GM23338 (cell line): ENCODE results near the gene PRMT7. TPM values are rescaled to one million over a fixed set of nuclear protein-coding genes. Genes with fewer than 3 reads are reported as not detected.

Source experiments
- ATAC-seq: fragments of 200-7000 bp; cut with Tn5 transposase; 3 replicates; pipeline ENCODE4 v1.9.1; 2020
- DNase-seq: peaks from one replicate; pipeline ENCODE4 v3.0.0-alpha.2; 2015; ENCODE audit warnings: low spot score
- H2AFZ ChIP-seq: fragments of 200-600 bp; sonication (generic); 2 replicates; pipeline ENCODE4 v1.8.0; 2016; ENCODE audit warnings: antibody characterized with exemption, mild to moderate bottlenecking, moderate library complexity
- H3F3A ChIP-seq: fragments of 200-600 bp; sonication (generic); replicated peaks from 2 replicates; pipeline ENCODE4 v1.8.0; 2017; ENCODE audit warnings: antibody characterized with exemption, mixed run types, low read depth
- H3K27ac ChIP-seq: fragments of 200-600 bp; sonication (generic); 2 replicates; pipeline ENCODE4 v1.6.1; 2016; ENCODE audit warnings: low read depth
- H3K27me3 ChIP-seq: fragments of 200-600 bp; sonication (generic); 2 replicates; pipeline ENCODE4 v1.8.0; 2016; ENCODE audit warnings: mild to moderate bottlenecking, mixed run types, moderate library complexity; ENCODE audit not compliant: insufficient read depth
- H3K36me3 ChIP-seq: fragments of 200-600 bp; sonication (generic); 2 replicates; pipeline ENCODE4 v1.8.0; 2016; ENCODE audit warnings: mild to moderate bottlenecking; ENCODE audit not compliant: insufficient read depth
- H3K4me1 ChIP-seq: fragments of 200-600 bp; sonication (generic); 2 replicates; pipeline ENCODE4 v1.8.0; 2016; ENCODE audit warnings: mild to moderate bottlenecking, moderate library complexity; ENCODE audit not compliant: insufficient read depth
- H3K4me2 ChIP-seq: fragments of 200-600 bp; sonication (generic); 2 replicates; pipeline ENCODE4 v1.7.1; 2017; ENCODE audit warnings: mixed run types
- H3K4me3 ChIP-seq: fragments of 200-600 bp; sonication (generic); 2 replicates; pipeline ENCODE4 v1.6.1; 2016; ENCODE audit warnings: mixed run types
- H3K79me2 ChIP-seq: fragments of 200-600 bp; sonication (generic); replicated peaks from 2 replicates; pipeline ENCODE4 v1.8.0; 2017; ENCODE audit warnings: mild to moderate bottlenecking; ENCODE audit not compliant: insufficient read depth
- H3K9me2 ChIP-seq: fragments of 200-600 bp; sonication (generic); 2 replicates; pipeline ENCODE4 v1.8.0; 2017; ENCODE audit not compliant: insufficient read depth
- H4K20me1 ChIP-seq: fragments of 200-600 bp; sonication (generic); replicated peaks from 2 replicates; pipeline ENCODE4 v1.8.0; 2017; ENCODE audit warnings: mild to moderate bottlenecking; ENCODE audit not compliant: insufficient read depth
- H3K27ac Mint-ChIP-seq: 2 replicates; pipeline ENCODE4 v1.8.0; 2020; ENCODE audit warnings: inconsistent platforms, mild to moderate bottlenecking, moderate library complexity, mixed read lengths
- H3K27me3 Mint-ChIP-seq: 3 replicates; pipeline ENCODE4 v1.8.0; 2022; ENCODE audit warnings: low read depth, mild to moderate bottlenecking, moderate library complexity, mixed read lengths, inconsistent platforms; ENCODE audit not compliant: insufficient read depth, poor library complexity
- H3K36me3 Mint-ChIP-seq: 3 replicates; pipeline ENCODE4 v1.8.0; 2021; ENCODE audit warnings: low read depth, mild to moderate bottlenecking, inconsistent platforms, moderate library complexity, mixed read lengths
- H3K4me1 Mint-ChIP-seq: 3 replicates; pipeline ENCODE4 v1.8.0; 2020; ENCODE audit warnings: mild to moderate bottlenecking, inconsistent platforms, mixed read lengths
- H3K4me3 Mint-ChIP-seq: 3 replicates; pipeline ENCODE4 v1.8.0; 2021; ENCODE audit warnings: moderate library complexity, mild to moderate bottlenecking, inconsistent platforms, mixed read lengths
- H3K9me3 Mint-ChIP-seq: 3 replicates; pipeline ENCODE4 v1.8.0; 2020; ENCODE audit warnings: moderate library complexity, mild to moderate bottlenecking, inconsistent platforms, mixed read lengths
- CTCF ChIP-seq, 2 experiments: fragments of 200-600 bp in 1 of 2; sonication (generic) in 1 of 2; conservative IDR thresholded peaks; 2 replicates each; pipeline versions ENCODE4 v1.5.1 to v1.6.1; 2016 to 2017; ENCODE audit warnings: antibody characterized with exemption in 2 of 2, low read depth in 2 of 2, mild to moderate bottlenecking in 2 of 2, moderate library complexity in 1 of 2
- ETS1 ChIP-seq: IDR thresholded peaks from 2 replicates; pipeline ENCODE4 v1.6.1; 2016; ENCODE audit warnings: antibody characterized with exemption
- EZH2phosphoT487 ChIP-seq: fragments of 200-600 bp; sonication (generic); IDR thresholded peaks from one replicate; pipeline ENCODE4 v1.8.1; 2018; ENCODE audit warnings: antibody characterized with exemption; ENCODE audit not compliant: unreplicated experiment
- REST ChIP-seq: IDR thresholded peaks from one replicate; pipeline ENCODE4 v1.6.1; 2018; ENCODE audit warnings: antibody characterized with exemption; ENCODE audit not compliant: unreplicated experiment
- STAT1 ChIP-seq: IDR thresholded peaks from one replicate; pipeline ENCODE4 v1.6.1; 2016; ENCODE audit warnings: antibody characterized with exemption; ENCODE audit not compliant: unreplicated experiment
- ZNF114 ChIP-seq: fragments of 250-450 bp; sonication (Bioruptor Pico); IDR thresholded peaks from 2 replicates; pipeline ENCODE4 v1.5.0; 2020; ENCODE audit warnings: mild to moderate bottlenecking, moderate library complexity
- polyA plus RNA-seq: library from polyadenylated mRNA; unstranded; fragments of >200 nt; fragmentation: Nextera tagmentation; extraction: Ambion mirVana; gene quantifications from 2 replicates; pipeline ENCODE4 v1.2.1, GENCODE V29; 2016
- total RNA-seq: library from RNA; depleted of rRNA; stranded (reverse); fragments of >200 nt; shearing (Covaris generic); gene quantifications from 2 replicates; pipeline ENCODE4 v1.2.3, GENCODE V29; 2014

The PRMT7 gene
- total and polyA plus RNA-seq, 2 experiments from 2014 or later = 20.2 to 65.3 TPM

GRCh38 chr16:68265078-68265920, 45.5 kb upstream of the PRMT7 start:
- Mint-ChIP-seq H3K27me3 (peaks cover 29% of the 10 kb centered on the region), H3K4me3 (peak overlapping the region; percentile 92), H3K4me1 (peaks cover 28% of the 10 kb centered on the region), H3K27ac (no peak overlapping the region), H3K36me3 (no peaks in the 10 kb centered on the region; the same call in 2 of the 3 replicates), H3K9me3 (no peaks in the 10 kb centered on the region; the same call in 2 of the 3 replicates)
- H4K20me1 ChIP-seq = peaks cover 5% of the 10 kb centered on the region
- H3K4me3 ChIP-seq = peak overlapping the region; percentile 81
- H3K9me2 ChIP-seq = no peaks in the 10 kb centered on the region
- peak; percentile 46 for DNase-seq
- peaks cover 20% of the 10 kb centered on the region for H3K4me1 ChIP-seq
- peak overlapping the region; percentile 97 for H2AFZ ChIP-seq
- no peak overlapping the region for H3K27ac ChIP-seq
- H3K36me3 ChIP-seq = no peaks in the 10 kb centered on the region
- TF ChIP-seq ZNF114 (no peak), CTCF (conservative IDR thresholded peaks at IDR 0.05; ENCODE audit: low read depth in 2 of 2) (no peak), ETS1 (no peak), EZH2phosphoT487 (no peak), STAT1 (no peak)
- peaks cover 12% of the 10 kb centered on the region for H3F3A ChIP-seq
- peak; percentile 6 for ATAC-seq
- peak overlapping the region; percentile 83 for H3K4me2 ChIP-seq
- peaks cover 8% of the 10 kb centered on the region; the same call in 1 of the 2 replicates for H3K27me3 ChIP-seq
- peaks cover 47% of the 10 kb centered on the region for H3K79me2 ChIP-seq

- H3K36me3 Mint-ChIP-seq = peaks cover 4% of the 10 kb centered on the region; the same call in 2 of the 3 replicates
- peaks cover 9% of the 10 kb centered on the region for H3F3A ChIP-seq
- no peaks in the 10 kb centered on the region; the same call in 2 of the 3 replicates for H3K9me3 Mint-ChIP-seq
- H4K20me1 ChIP-seq = peaks cover 13% of the 10 kb centered on the region
- no peaks in the 10 kb centered on the region for H3K9me2 ChIP-seq
- H3K4me1 ChIP-seq = peaks cover 20% of the 10 kb centered on the region
- TF ChIP-seq REST = no peak
- TF ChIP-seq STAT1 = no peak
- H3K4me1 Mint-ChIP-seq = peaks cover 28% of the 10 kb centered on the region
- peak overlapping the region; percentile 25; the same call in 1 of the 2 replicates for H3K4me3 ChIP-seq
- H3K4me2 ChIP-seq = peak overlapping the region; percentile 59
- H3K36me3 ChIP-seq = no peaks in the 10 kb centered on the region
- H3K79me2 ChIP-seq = peaks cover 69% of the 10 kb centered on the region
- H3K27ac Mint-ChIP-seq = peak overlapping the region; percentile 89
- peaks cover 8% of the 10 kb centered on the region; the same call in 1 of the 2 replicates for H3K27me3 ChIP-seq
- H3K27ac ChIP-seq = no peak overlapping the region; the same call in 1 of the 2 replicates
- DNase-seq (peak; percentile 54), ATAC-seq (peak; percentile 23)
- H2AFZ ChIP-seq = no peak overlapping the region
- H3K4me3 Mint-ChIP-seq = peak overlapping the region; percentile 70
- peaks cover 22% of the 10 kb centered on the region for H3K27me3 Mint-ChIP-seq
Observed at GRCh38 chr16:68267612-68268405, 43.0 kb upstream of the PRMT7 start.
